Measurements from ENCODE around the gene ECE1.

ECE1 gene

DNA sequence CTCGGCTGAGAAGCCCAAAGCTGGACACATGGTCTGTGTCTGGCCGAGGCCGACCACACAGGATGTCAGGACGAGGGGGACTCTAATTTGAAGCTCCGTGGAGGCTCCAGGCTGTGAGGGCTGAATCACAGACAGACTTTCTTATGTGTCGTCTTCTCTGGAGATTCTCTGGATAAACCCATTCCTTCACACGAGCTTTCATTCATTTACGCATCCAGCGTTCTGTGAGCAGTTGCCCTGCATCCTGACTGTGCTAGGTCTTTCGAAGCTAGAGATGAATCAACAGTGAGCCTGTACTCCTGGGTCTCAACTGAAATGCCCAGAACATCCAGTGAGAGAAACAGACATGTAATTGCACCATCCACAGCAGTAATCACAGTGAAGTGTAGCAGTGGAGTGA is 49.6 kb downstream of the ECE1 start:
- intact Hi-C loops (cut with DNase I; ENCODE audit: low total_unique reads) = no loop called here
- Histone ChIP-seq H3K4me3 (no peak overlapping the region), H3K27ac (no peak overlapping the region), H3K9me3 (no peaks in the 10 kb centered on the region), H3K36me3 (peaks cover 85 to 100% (median 90%) of the 10 kb centered on the region in 3 donors), H3K4me1 (no peaks in the 10 kb centered on the region), H3K27me3 (no peaks in the 10 kb centered on the region)
- no peak for DNase-seq
- TF ChIP-seq, protein P1, sequence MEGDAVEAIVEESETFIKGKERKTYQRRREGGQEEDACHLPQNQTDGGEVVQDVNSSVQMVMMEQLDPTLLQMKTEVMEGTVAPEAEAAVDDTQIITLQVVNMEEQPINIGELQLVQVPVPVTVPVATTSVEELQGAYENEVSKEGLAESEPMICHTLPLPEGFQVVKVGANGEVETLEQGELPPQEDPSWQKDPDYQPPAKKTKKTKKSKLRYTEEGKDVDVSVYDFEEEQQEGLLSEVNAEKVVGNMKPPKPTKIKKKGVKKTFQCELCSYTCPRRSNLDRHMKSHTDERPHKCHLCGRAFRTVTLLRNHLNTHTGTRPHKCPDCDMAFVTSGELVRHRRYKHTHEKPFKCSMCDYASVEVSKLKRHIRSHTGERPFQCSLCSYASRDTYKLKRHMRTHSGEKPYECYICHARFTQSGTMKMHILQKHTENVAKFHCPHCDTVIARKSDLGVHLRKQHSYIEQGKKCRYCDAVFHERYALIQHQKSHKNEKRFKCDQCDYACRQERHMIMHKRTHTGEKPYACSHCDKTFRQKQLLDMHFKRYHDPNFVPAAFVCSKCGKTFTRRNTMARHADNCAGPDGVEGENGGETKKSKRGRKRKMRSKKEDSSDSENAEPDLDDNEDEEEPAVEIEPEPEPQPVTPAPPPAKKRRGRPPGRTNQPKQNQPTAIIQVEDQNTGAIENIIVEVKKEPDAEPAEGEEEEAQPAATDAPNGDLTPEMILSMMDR (IDR thresholded peaks at IDR 0.05) = no peak

DNA sequence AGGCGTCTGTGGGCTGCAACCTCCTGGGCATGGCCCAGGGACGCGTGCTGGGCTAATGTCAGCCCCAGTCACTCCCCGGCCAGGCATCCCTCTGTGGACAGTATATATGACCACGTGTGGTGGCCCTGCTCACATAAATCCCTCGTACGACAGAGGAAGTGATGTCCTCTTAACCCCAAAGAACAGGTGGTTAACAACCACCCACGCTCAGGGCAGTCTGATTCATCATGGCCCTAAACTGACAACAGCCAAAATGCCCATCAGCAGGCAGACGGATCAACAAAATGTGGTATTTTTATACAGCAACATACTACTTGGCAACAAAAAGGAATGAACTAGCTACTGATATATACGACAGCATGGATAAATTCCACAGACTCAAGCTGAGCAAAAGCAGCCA is 51.0 kb downstream of the ECE1 start:
- TF ChIP-seq, protein P1 (IDR thresholded peaks at IDR 0.05) = no peak
- Histone ChIP-seq H3K27ac (no peak overlapping the region), H3K4me3 (no peak overlapping the region), H3K36me3 (peaks cover 85 to 100% (median 90%) of the 10 kb centered on the region in 3 donors), H3K27me3 (no peaks in the 10 kb centered on the region), H3K4me1 (no peaks in the 10 kb centered on the region), H3K9me3 (no peaks in the 10 kb centered on the region)
- intact Hi-C loops (cut with DNase I; ENCODE audit: low total_unique reads) = no loop called here
- no peak for DNase-seq

DNA sequence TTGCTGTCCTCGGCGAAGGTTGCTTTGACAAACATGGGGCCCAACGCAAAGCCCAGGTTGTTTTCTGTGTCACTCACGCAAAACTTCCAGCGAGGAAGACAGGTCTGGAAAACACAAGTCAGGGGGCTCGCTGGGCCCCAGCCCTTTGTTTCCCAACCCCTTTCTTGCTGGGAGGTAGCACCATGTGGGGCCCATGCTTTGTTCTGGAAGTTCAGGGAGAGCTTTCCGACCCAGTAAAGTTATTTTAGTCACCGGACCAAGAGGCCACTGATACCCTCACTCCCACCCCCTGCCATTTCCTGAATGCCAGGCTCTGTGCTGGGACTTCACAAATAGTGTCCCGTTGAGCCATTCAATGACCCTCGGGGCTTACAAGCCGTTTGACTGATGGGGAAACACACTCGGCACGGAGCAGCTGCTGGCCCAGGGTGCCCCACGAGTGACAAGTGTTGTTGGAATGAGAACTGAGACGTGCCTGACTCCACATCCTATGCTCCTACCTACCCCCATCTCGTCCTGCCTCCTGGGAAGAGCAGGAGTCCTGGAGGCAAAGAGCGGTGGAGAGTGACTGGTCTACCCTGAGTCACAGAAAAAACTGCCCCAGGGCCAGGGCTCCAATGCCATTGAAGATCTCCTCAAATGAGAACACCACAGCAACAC is 52.0 kb downstream of the ECE1 start:
- Histone ChIP-seq H3K9me3 (no peaks in the 10 kb centered on the region), H3K4me1 (no peaks in the 10 kb centered on the region), H3K27me3 (no peaks in the 10 kb centered on the region), H3K4me3 (no peak overlapping the region), H3K36me3 (peaks cover 85 to 100% (median 90%) of the 10 kb centered on the region in 3 donors), H3K27ac (no peak overlapping the region)
- DNase-seq = no peak
- intact Hi-C loops (cut with DNase I; ENCODE audit: low total_unique reads) = no loop called here
- TF ChIP-seq, protein P1 (IDR thresholded peaks at IDR 0.05) = no peak

DNA sequence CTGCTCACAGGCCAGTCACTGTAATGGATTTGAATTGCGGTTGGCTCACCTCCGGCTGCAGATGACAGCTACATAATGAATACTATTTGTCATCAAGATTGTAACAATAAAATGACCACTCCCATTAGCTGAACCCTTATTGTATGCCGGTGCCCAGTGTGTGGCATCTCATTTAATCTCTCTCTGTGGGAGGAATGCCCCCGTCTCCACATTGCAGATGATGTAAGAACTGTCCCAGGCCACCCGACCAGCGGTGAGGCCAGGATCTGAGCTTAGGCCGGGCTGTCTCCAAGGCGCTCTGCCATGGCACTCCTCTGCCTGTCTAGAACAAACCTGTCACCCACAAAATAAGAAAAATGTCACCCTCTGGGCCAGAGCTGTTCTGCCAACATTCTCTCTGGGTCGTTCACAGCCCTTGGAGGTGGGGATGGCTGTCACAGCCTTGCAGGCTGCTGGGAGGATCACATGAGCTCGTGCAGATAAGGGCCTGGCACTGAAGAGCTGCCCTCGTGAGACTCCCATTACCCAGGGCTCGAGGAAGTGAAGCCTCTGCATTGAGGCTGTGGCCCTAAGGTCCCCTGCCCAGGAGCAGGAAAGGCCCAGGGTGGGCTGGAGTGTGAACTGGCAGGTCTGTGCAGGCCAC is 52.7 kb downstream of the ECE1 start:
- intact Hi-C loops (cut with DNase I; ENCODE audit: low total_unique reads) = no loop called here
- Histone ChIP-seq H3K27me3 (no peaks in the 10 kb centered on the region), H3K27ac (no peak overlapping the region), H3K4me3 (no peak overlapping the region), H3K9me3 (no peaks in the 10 kb centered on the region), H3K36me3 (peaks cover 85 to 100% (median 90%) of the 10 kb centered on the region in 3 donors), H3K4me1 (no peaks in the 10 kb centered on the region)
- TF ChIP-seq, protein P1 (IDR thresholded peaks at IDR 0.05) = no peak
- DNase-seq = no peak

DNA sequence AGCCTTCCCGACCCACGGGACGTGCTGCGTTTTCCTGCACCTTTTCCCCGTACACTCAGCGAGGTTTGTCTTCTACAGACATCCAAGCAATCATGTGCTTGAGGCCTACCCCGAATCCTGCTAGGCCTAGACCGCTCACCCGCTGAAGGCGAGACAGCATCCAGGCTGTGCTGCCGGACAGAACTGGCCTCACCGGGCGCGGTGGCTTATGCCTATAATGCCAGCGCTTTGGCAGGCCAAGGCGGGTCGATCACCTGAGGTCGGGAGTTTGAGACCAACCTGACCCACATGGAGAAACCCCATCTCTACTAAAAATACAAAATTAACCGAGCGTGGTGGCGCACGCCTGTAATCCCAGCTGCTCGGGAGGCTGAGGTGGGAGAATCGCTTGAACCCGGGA is 54.1 kb downstream of the ECE1 start:
- no peak for DNase-seq
- TF ChIP-seq, protein P1 (IDR thresholded peaks at IDR 0.05) = no peak
- no peaks in the 10 kb centered on the region for H3K27me3 ChIP-seq
- no peaks in the 10 kb centered on the region for H3K9me3 ChIP-seq
- H3K36me3 ChIP-seq = peaks cover 82 to 99% (median 88%) of the 10 kb centered on the region in 3 donors
- H3K27ac ChIP-seq = no peak overlapping the region
- H3K4me1 ChIP-seq = no peaks in the 10 kb centered on the region
- intact Hi-C loops (cut with DNase I; ENCODE audit: low total_unique reads) = no loop called here
- no peak overlapping the region for H3K4me3 ChIP-seq
